Measurements from ENCODE around the gene PSMD9.
"Not testable (repeated sequence)": the region's sequence is repeated elsewhere in the genome, so short reads cannot be mapped to it uniquely, and the experiment has no call there.

PSMD9 gene

GRCh38 chr12:121849665-121850064 is 38.9 kb upstream of the PSMD9 start:
- Histone ChIP-seq H3K4me3 (ENCODE audit: insufficient read depth, low read length, poor library complexity, severe bottlenecking) (no peak overlapping the region), H4K20me1 (ENCODE audit: low read depth, low read length) (no peaks in the 10 kb centered on the region), H3K79me2 (ENCODE audit: insufficient read depth, low read length) (no peaks in the 10 kb centered on the region), H3K9ac (ENCODE audit: low read length) (no peak overlapping the region), H3K27me3 (ENCODE audit: low read length) (no peaks in the 10 kb centered on the region), H3K9me3 (ENCODE audit: insufficient read depth, low read length) (no peaks in the 10 kb centered on the region), H3F3A (ENCODE audit: insufficient read depth) (no peaks in the 10 kb centered on the region), H2AFZ (ENCODE audit: low read depth, low read length, severe bottlenecking) (no peak overlapping the region), H3K9me2 (replicated peaks; ENCODE audit: insufficient read depth, low read length) (no peaks in the 10 kb centered on the region), H3K27ac (ENCODE audit: low read depth, low read length) (no peak overlapping the region), H3K36me3 (ENCODE audit: low read length) (no peaks in the 10 kb centered on the region), H3K4me2 (ENCODE audit: low read depth, low read length, poor library complexity, severe bottlenecking) (no peak overlapping the region)
- no peak for TF ChIP-seq EZH2phosphoT487 (conservative IDR thresholded peaks at IDR 0.05; ENCODE audit: low read length)
- TF ChIP-seq CTCF (IDR thresholded peaks at IDR 0.05; ENCODE audit: insufficient read depth, low read length, poor library complexity, severe bottlenecking), result no peak

GRCh38 chr12:121852392-121852791 is 36.2 kb upstream of the PSMD9 start:
- not testable (repeated sequence) for H3K27me3 ChIP-seq (ENCODE audit: low read length); H3K4me2 ChIP-seq (ENCODE audit: low read depth, low read length, poor library complexity, severe bottlenecking); H3K4me3 ChIP-seq (ENCODE audit: insufficient read depth, low read length, poor library complexity, severe bottlenecking); H4K20me1 ChIP-seq (ENCODE audit: low read depth, low read length); H3K79me2 ChIP-seq (ENCODE audit: insufficient read depth, low read length); H3K9ac ChIP-seq (ENCODE audit: low read length); H2AFZ ChIP-seq (ENCODE audit: low read depth, low read length, severe bottlenecking); H3K36me3 ChIP-seq (ENCODE audit: low read length); H3K9me3 ChIP-seq (ENCODE audit: insufficient read depth, low read length); H3K9me2 ChIP-seq (replicated peaks; ENCODE audit: insufficient read depth, low read length); H3K27ac ChIP-seq (ENCODE audit: low read depth, low read length); H3F3A ChIP-seq (ENCODE audit: insufficient read depth)

- Histone ChIP-seq H3F3A (ENCODE audit: insufficient read depth) (0 out of 2 replicates have a peak, but pooled peaks cover 4% of the 10 kb centered on the region), H4K20me1 (ENCODE audit: low read depth, low read length) (no peaks in the 10 kb centered on the region), H3K4me3 (ENCODE audit: insufficient read depth, low read length, poor library complexity, severe bottlenecking) (no peak overlapping the region), H3K27me3 (ENCODE audit: low read length) (no peaks in the 10 kb centered on the region), H3K36me3 (ENCODE audit: low read length) (no peaks in the 10 kb centered on the region), H3K4me2 (ENCODE audit: low read depth, low read length, poor library complexity, severe bottlenecking) (no peak overlapping the region), H2AFZ (ENCODE audit: low read depth, low read length, severe bottlenecking) (no peak overlapping the region), H3K9me3 (ENCODE audit: insufficient read depth, low read length) (no peaks in the 10 kb centered on the region), H3K79me2 (ENCODE audit: insufficient read depth, low read length) (no peaks in the 10 kb centered on the region), H3K9ac (ENCODE audit: low read length) (no peak overlapping the region), H3K27ac (ENCODE audit: low read depth, low read length) (no peak overlapping the region), H3K9me2 (replicated peaks; ENCODE audit: insufficient read depth, low read length) (no peaks in the 10 kb centered on the region)
- TF ChIP-seq EZH2phosphoT487 (conservative IDR thresholded peaks at IDR 0.05; ENCODE audit: low read length), result no peak
- TF ChIP-seq CTCF (IDR thresholded peaks at IDR 0.05; ENCODE audit: insufficient read depth, low read length, poor library complexity, severe bottlenecking), result no peak
Observed at GRCh38 chr12:121857322-121858246, 31.0 kb upstream of the PSMD9 start.

- Histone ChIP-seq H3F3A (ENCODE audit: insufficient read depth) (0 out of 2 replicates have a peak, but pooled peaks cover 4% of the 10 kb centered on the region), H3K9ac (ENCODE audit: low read length) (no peak overlapping the region), H3K27me3 (ENCODE audit: low read length) (no peaks in the 10 kb centered on the region), H3K9me2 (replicated peaks; ENCODE audit: insufficient read depth, low read length) (no peaks in the 10 kb centered on the region), H3K27ac (ENCODE audit: low read depth, low read length) (no peak overlapping the region), H4K20me1 (ENCODE audit: low read depth, low read length) (no peaks in the 10 kb centered on the region), H2AFZ (ENCODE audit: low read depth, low read length, severe bottlenecking) (no peak overlapping the region), H3K36me3 (ENCODE audit: low read length) (no peaks in the 10 kb centered on the region), H3K4me3 (ENCODE audit: insufficient read depth, low read length, poor library complexity, severe bottlenecking) (no peak overlapping the region), H3K9me3 (ENCODE audit: insufficient read depth, low read length) (no peaks in the 10 kb centered on the region), H3K4me2 (ENCODE audit: low read depth, low read length, poor library complexity, severe bottlenecking) (no peak overlapping the region), H3K79me2 (ENCODE audit: insufficient read depth, low read length) (no peaks in the 10 kb centered on the region)
- TF ChIP-seq CTCF (IDR thresholded peaks at IDR 0.05; ENCODE audit: insufficient read depth, low read length, poor library complexity, severe bottlenecking) (no peak), EZH2phosphoT487 (conservative IDR thresholded peaks at IDR 0.05; ENCODE audit: low read length) (no peak)
Observed at GRCh38 chr12:121858318-121858661, 30.3 kb upstream of the PSMD9 start.

Measured in SU-DHL-6 (cell line).